Sigmoid colon (tissue), 4 donors: ENCODE measurements around the gene DNAL1.

Experiments
- EP300 ChIP-seq, 4 donors: sonication (generic); formaldehyde crosslinking; IDR thresholded peaks; one replicate each; pipeline ENCODE4 v1.6.1; 2017; ENCODE audit warnings: antibody characterized with exemption in 4 of 4
- POLR2A ChIP-seq, 2 donors: fragments of 450-650 bp; IDR thresholded peaks; one replicate each; pipeline ENCODE4 v1.6.1; 2016; ENCODE audit warnings: antibody characterized with exemption in 2 of 2, mild to moderate bottlenecking in 2 of 2, moderate library complexity in 2 of 2
- TF ChIP-seq, protein P1 (sequence below), 4 experiments: fragments of 450-650 bp in 3 of 4; fragments of 200-600 bp in 1 of 4; IDR thresholded peaks; one replicate each; pipeline ENCODE4 v1.5.1; 2016 to 2019; ENCODE audit warnings: antibody characterized with exemption in 4 of 4, mild to moderate bottlenecking in 3 of 4, moderate library complexity in 2 of 4

- TF ChIP-seq, protein P1, sequence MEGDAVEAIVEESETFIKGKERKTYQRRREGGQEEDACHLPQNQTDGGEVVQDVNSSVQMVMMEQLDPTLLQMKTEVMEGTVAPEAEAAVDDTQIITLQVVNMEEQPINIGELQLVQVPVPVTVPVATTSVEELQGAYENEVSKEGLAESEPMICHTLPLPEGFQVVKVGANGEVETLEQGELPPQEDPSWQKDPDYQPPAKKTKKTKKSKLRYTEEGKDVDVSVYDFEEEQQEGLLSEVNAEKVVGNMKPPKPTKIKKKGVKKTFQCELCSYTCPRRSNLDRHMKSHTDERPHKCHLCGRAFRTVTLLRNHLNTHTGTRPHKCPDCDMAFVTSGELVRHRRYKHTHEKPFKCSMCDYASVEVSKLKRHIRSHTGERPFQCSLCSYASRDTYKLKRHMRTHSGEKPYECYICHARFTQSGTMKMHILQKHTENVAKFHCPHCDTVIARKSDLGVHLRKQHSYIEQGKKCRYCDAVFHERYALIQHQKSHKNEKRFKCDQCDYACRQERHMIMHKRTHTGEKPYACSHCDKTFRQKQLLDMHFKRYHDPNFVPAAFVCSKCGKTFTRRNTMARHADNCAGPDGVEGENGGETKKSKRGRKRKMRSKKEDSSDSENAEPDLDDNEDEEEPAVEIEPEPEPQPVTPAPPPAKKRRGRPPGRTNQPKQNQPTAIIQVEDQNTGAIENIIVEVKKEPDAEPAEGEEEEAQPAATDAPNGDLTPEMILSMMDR (IDR thresholded peaks at IDR 0.05): no peak
- TF ChIP-seq EP300 (IDR thresholded peaks at IDR 0.05) (no peak), POLR2A (IDR thresholded peaks at IDR 0.05) (no peak)
Observed at GRCh38 chr14:73625706-73626105, 19.1 kb upstream of the DNAL1 start.
